GM18507 (cell line): ENCODE results near the gene LDLR.
A peak's percentile ranks its signal among the peaks of the same experiment; 100 is the strongest.
"Not testable (repeated sequence)": the region's sequence is repeated elsewhere in the genome, so short reads cannot be mapped to it uniquely, and the experiment has no call there.

ENCODE experiments used
- DNase-seq: peaks from one replicate; pipeline ENCODE4 v3.0.0; 2011; ENCODE audit warnings: low read depth; ENCODE audit not compliant: insufficient read length; ENCODE audit errors: extremely low spot score
- FAIRE-seq: peaks from 2 replicates; lab custom pipeline; 2011; peaks lifted over from hg19 to GRCh38; lab: Jason Lieb, UNC

Gene LDLR

GRCh38 chr19:11131471-11131870 is 42.2 kb downstream of the LDLR start:
- no peak for DNase-seq
- no peak for FAIRE-seq

- FAIRE-seq: no peak
- DNase-seq: no peak
These were observed 47.3 kb downstream of the LDLR start for GRCh38 chr19:11136400-11137101.

- peak; percentile 56 for FAIRE-seq
These were observed 48.5 kb downstream of the LDLR start for GRCh38 chr19:11137542-11138384.

GRCh38 chr19:11138601-11139300 is 49.5 kb downstream of the LDLR start:
- FAIRE-seq (no peak), DNase-seq (no peak)

More at GRCh38 chr19:11137542-11138384, 48.5 kb downstream of the LDLR start:
- peak; percentile 50 for DNase-seq

- FAIRE-seq, DNase-seq: not testable (repeated sequence)
These were observed 50.8 kb downstream of the LDLR start for GRCh38 chr19:11140023-11140538.

GRCh38 chr19:11140896-11141295 is 51.6 kb downstream of the LDLR start:
- DNase-seq: no peak
- no peak for FAIRE-seq

- no peak for DNase-seq
- FAIRE-seq: no peak
These were observed 52.8 kb downstream of the LDLR start for GRCh38 chr19:11141937-11142527.

- DNase-seq (no peak), FAIRE-seq (no peak)
These were observed 53.4 kb downstream of the LDLR start for GRCh38 chr19:11142528-11143171.

GRCh38 chr19:11145536-11145924 is 56.3 kb downstream of the LDLR start:
- DNase-seq: no peak
- FAIRE-seq: no peak

GRCh38 chr19:11148001-11148400 is 58.7 kb downstream of the LDLR start:
- no peak for DNase-seq
- FAIRE-seq: no peak

GRCh38 chr19:11151181-11151580 is 61.9 kb downstream of the LDLR start:
- DNase-seq: no peak
- FAIRE-seq: no peak

GRCh38 chr19:11152318-11153062 is 63.2 kb downstream of the LDLR start:
- FAIRE-seq (no peak), DNase-seq (no peak)

- no peak for DNase-seq
- FAIRE-seq: no peak
These were observed 65.4 kb downstream of the LDLR start for GRCh38 chr19:11154683-11155047.

GRCh38 chr19:11155373-11156120 is 66.3 kb downstream of the LDLR start, which contains the start of gene SPC24:
TSS of gene SPC24 (minus strand) at chr19:11155782. CDS start at chr19:11155776, 6 bp downstream.
- FAIRE-seq (peak; percentile 99), DNase-seq (peak; percentile 99)

GRCh38 chr19:11159598-11160439 is 70.6 kb downstream of the LDLR start:
- FAIRE-seq: no peak
- no peak for DNase-seq

- not testable (repeated sequence) for DNase-seq, FAIRE-seq
These were observed 71.1 kb downstream of the LDLR start for GRCh38 chr19:11160440-11160768.

GRCh38 chr19:11164296-11164695 is 75.0 kb downstream of the LDLR start:
- no peak for FAIRE-seq
- DNase-seq: no peak
